Measurements from ENCODE around the gene PNMA6F.

GRCh38 chrX:153370293-153371055 is 48.9 kb upstream of the PNMA6F start:
- TF ChIP-seq, protein P1, sequence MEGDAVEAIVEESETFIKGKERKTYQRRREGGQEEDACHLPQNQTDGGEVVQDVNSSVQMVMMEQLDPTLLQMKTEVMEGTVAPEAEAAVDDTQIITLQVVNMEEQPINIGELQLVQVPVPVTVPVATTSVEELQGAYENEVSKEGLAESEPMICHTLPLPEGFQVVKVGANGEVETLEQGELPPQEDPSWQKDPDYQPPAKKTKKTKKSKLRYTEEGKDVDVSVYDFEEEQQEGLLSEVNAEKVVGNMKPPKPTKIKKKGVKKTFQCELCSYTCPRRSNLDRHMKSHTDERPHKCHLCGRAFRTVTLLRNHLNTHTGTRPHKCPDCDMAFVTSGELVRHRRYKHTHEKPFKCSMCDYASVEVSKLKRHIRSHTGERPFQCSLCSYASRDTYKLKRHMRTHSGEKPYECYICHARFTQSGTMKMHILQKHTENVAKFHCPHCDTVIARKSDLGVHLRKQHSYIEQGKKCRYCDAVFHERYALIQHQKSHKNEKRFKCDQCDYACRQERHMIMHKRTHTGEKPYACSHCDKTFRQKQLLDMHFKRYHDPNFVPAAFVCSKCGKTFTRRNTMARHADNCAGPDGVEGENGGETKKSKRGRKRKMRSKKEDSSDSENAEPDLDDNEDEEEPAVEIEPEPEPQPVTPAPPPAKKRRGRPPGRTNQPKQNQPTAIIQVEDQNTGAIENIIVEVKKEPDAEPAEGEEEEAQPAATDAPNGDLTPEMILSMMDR (IDR thresholded peaks at IDR 0.05): no peak
- TF ChIP-seq POLR2A (IDR thresholded peaks at IDR 0.05): no peak

Data from adrenal gland (tissue), 5 donors.